NT2/D1 (cell line): ENCODE results near the gene DCC.

ENCODE experiments used
- SUZ12 ChIP-seq: IDR thresholded peaks from 2 replicates; pipeline ENCODE4 v1.6.1; 2011; ENCODE audit not compliant: insufficient read length, insufficient read depth; ENCODE audit errors: extremely low read depth
- YY1 ChIP-seq: IDR thresholded peaks from 2 replicates; pipeline ENCODE4 v1.6.1; 2011; ENCODE audit not compliant: insufficient read length, insufficient read depth

DNA sequence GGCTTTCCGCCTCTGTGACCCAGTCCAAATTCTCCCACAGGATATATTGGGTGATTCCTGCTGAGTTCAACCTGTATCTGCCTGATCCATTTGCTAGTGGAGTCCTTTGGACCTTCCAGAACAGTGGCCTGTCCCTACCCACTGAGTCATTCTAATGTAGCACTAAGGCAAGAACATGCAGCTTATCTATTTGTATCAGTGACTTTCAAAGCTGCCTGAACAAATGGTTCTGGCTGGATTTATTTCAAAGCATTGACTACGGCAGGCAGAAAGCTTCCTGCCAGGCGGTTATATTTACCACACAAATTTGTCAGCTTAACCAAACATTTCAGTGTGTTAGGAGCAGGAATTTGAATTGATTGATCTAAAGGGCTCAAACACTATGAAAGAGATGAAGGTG lies 613.4 kb downstream of the DCC start:
- TF ChIP-seq SUZ12 (no peak), YY1 (no peak)
